AG08395 (cell line): ENCODE results near the gene TCL1B.
"Not testable (repeated sequence)": the region's sequence is repeated elsewhere in the genome, so short reads cannot be mapped to it uniquely, and the experiment has no call there.

ENCODE experiments used
- DNase-seq: peaks from one replicate; pipeline ENCODE4 v3.0.0; 2012; ENCODE audit warnings: mixed read lengths, low spot score

TCL1B gene

GRCh38 chr14:95703805-95704204, 17.6 kb downstream of the TCL1B start:
- DNase-seq, result no peak

- DNase-seq, result no peak
Measured at GRCh38 chr14:95705518-95705917, 19.3 kb downstream of the TCL1B start.

- DNase-seq, result no peak
Measured at GRCh38 chr14:95707327-95707726, 21.1 kb downstream of the TCL1B start.

- DNase-seq, result no peak
Measured at GRCh38 chr14:95710106-95710505, 23.9 kb downstream of the TCL1B start.

GRCh38 chr14:95711476-95712176, 25.4 kb downstream of the TCL1B start:
- no peak for DNase-seq

GRCh38 chr14:95712398-95712797, 26.2 kb downstream of the TCL1B start:
- no peak for DNase-seq

GRCh38 chr14:95713596-95714371, 27.6 kb downstream of the TCL1B start, which contains the start of gene TCL1A:
Gene TCL1A, minus strand, starts transcription at chr14:95714125. Its CDS starts 59 bp downstream, at chr14:95714066.
- no peak for DNase-seq

GRCh38 chr14:95722525-95723190, 36.4 kb downstream of the TCL1B start:
- DNase-seq, result no peak

- no peak for DNase-seq
Measured at GRCh38 chr14:95725685-95726336, 39.6 kb downstream of the TCL1B start.

GRCh38 chr14:95727056-95727700, 41.0 kb downstream of the TCL1B start:
- DNase-seq, result no peak

GRCh38 chr14:95729402-95730028, 43.3 kb downstream of the TCL1B start:
- DNase-seq, result not testable (repeated sequence)

GRCh38 chr14:95730126-95730525, 43.9 kb downstream of the TCL1B start:
- no peak for DNase-seq

GRCh38 chr14:95733212-95733611, 47.0 kb downstream of the TCL1B start:
- no peak for DNase-seq

GRCh38 chr14:95739356-95739755, 53.1 kb downstream of the TCL1B start:
- DNase-seq, result no peak

- no peak for DNase-seq
Measured at GRCh38 chr14:95741038-95741490, 54.8 kb downstream of the TCL1B start.

GRCh38 chr14:95741781-95742180, 55.6 kb downstream of the TCL1B start:
- no peak for DNase-seq
